Measurements from ENCODE around the gene SWT1. TPM values are rescaled to one million over a fixed set of nuclear protein-coding genes. Genes with fewer than 3 reads are reported as not detected.

SWT1 gene
- polyA plus RNA-seq, 1 of the 3 experiments (the other 2 are of a cell fraction): 1.1 TPM

- no peak for TF ChIP-seq REST (IDR thresholded peaks at IDR 0.05; ENCODE audit: low read depth, low read length)
- TF ChIP-seq SMC3 (IDR thresholded peaks at IDR 0.05; ENCODE audit: low read depth, low read length): no peak
These were observed 1.2 kb upstream of the SWT1 start (continued) for GRCh38 chr1:185155600-185156287.

- no peaks in the 10 kb centered on the region for H3K9me3 ChIP-seq
- POLR2A ChIA-PET: interaction anchor here (2.4 kb wide), 1 partner anchor 110 kb away, joined by 15 read pairs; the partner anchor contains the start of gene RNF2
- H3K79me2 ChIP-seq (ENCODE audit: insufficient read depth): peaks cover 43% of the 10 kb centered on the region
- peak overlapping the region; percentile 93 to 100 for H3K27ac ChIP-seq (ENCODE audit: low read depth in 2 of 2, low read length in 1 of 2)
- no peaks in the 10 kb centered on the region for H3K9me2 ChIP-seq
- H3F3A ChIP-seq (replicated peaks; ENCODE audit: insufficient read depth): peaks cover 5% of the 10 kb centered on the region
- CTCF ChIA-PET: interaction anchor here (1.2 to 8.7 kb wide), 3 partner anchors 9 to 350 kb away, joined by 3 to 75 read pairs (median 8); no protein-coding TSS in a partner anchor
- H3K9ac ChIP-seq: peak overlapping the region; percentile 89
- H3K4me1 ChIP-seq (ENCODE audit: control insufficient read depth in 1 of 2, insufficient read depth in 2 of 2, low read depth in 1 of 2, low read length in 1 of 2): peaks cover 8 to 23% of the 10 kb centered on the region in 2 experiments; a peak in 3 of 4 replicates
- H3K4me2 ChIP-seq: peak overlapping the region; percentile 87
- 0% methylated on average over 23 of the region's 30 CpGs for WGBS (ENCODE audit: low lambda C conversion rate)
- H3K27me3 ChIP-seq (ENCODE audit: insufficient read depth): no peaks in the 10 kb centered on the region
- H3K4me3 ChIP-seq (ENCODE audit: low read depth in 2 of 2, low read length in 1 of 2): peak overlapping the region; percentile 92 to 94
- peaks cover 5 to 6% of the 10 kb centered on the region in 2 experiments for H3K36me3 ChIP-seq (replicated peaks in 1 of 2; ENCODE audit: control insufficient read depth in 1 of 2, insufficient read depth in 2 of 2, low read length in 1 of 2)
- H2AFZ ChIP-seq (ENCODE audit: low read depth): peak overlapping the region; percentile 89
- DNase-seq: no peak
- no peaks in the 10 kb centered on the region for H4K20me1 ChIP-seq (ENCODE audit: insufficient read depth)
- TF ChIP-seq FOXM1 (IDR thresholded peaks at IDR 0.05; ENCODE audit: low read depth): 0 out of 2 replicates have a peak, but pooled peaks have one; percentile 14
- TF ChIP-seq YY1 (IDR thresholded peaks at IDR 0.05; ENCODE audit: low read depth): peak; percentile 84
- no peak for TF ChIP-seq RCOR1 (IDR thresholded peaks at IDR 0.05; ENCODE audit: low read length)
- TF ChIP-seq TAF1 (IDR thresholded peaks at IDR 0.05; ENCODE audit: borderline replicate concordance, low read depth, low read length): peak; percentile 30
- peak; percentile 33; the same call in 1 of the 2 replicates for TF ChIP-seq NFIC (IDR thresholded peaks at IDR 0.05; ENCODE audit: borderline replicate concordance)
- TF ChIP-seq GATA2 (CRISPR knock-in tag; IDR thresholded peaks at IDR 0.05): no peak
- no peak for TF ChIP-seq TEAD4 (IDR thresholded peaks at IDR 0.05; ENCODE audit: borderline replicate concordance, insufficient read depth)
- no peak for TF ChIP-seq EP300 (IDR thresholded peaks at IDR 0.05; ENCODE audit: borderline replicate concordance in 1 of 2, low read depth in 1 of 2, low read length in 1 of 2)
- TF ChIP-seq FOXJ3 (CRISPR knock-in tag; IDR thresholded peaks at IDR 0.05): no peak
- no peak for TF ChIP-seq USF2 (IDR thresholded peaks at IDR 0.05; ENCODE audit: borderline replicate concordance, low read depth, low read length)
- no peak for TF ChIP-seq GABPA (IDR thresholded peaks at IDR 0.05; ENCODE audit: low read depth)
- TF ChIP-seq MAX (IDR thresholded peaks at IDR 0.05; ENCODE audit: low read depth): no peak
- TF ChIP-seq IRF3 (IDR thresholded peaks at IDR 0.05; ENCODE audit: low read depth, low read length): no peak
- no peak for TF ChIP-seq ZBTB33 (IDR thresholded peaks at IDR 0.05; ENCODE audit: borderline replicate concordance, low read depth)
- no peak for TF ChIP-seq MEF2A (IDR thresholded peaks at IDR 0.05; ENCODE audit: borderline replicate concordance, low read depth)
- no peak for TF ChIP-seq CTCF (IDR thresholded peaks at IDR 0.05)
- no peak for TF ChIP-seq SIN3A (IDR thresholded peaks at IDR 0.05; ENCODE audit: borderline replicate concordance, low read depth, low read length)
These were observed 596 bp upstream of the SWT1 start for GRCh38 chr1:185156288-185156853.
